ENCODE data around the gene TMEM255B. TPM values are rescaled to one million over a fixed set of nuclear protein-coding genes. Genes with fewer than 3 reads are reported as not detected.

The TMEM255B gene
- total RNA-seq, 4 donors from 2014 or later = 1.8 to 17.3 (median 3.5) TPM; not detected in 1

- Histone ChIP-seq H3K4me1 (peaks cover 0 to 31% (median 0%) of the 10 kb centered on the region in 4 donors), H3K4me3 (peak overlapping the region in 1 of 4 donors; percentile 23), H3K27ac (peak overlapping the region; percentile 26 to 78 (median 46)), H3K27me3 (no peaks in the 10 kb centered on the region), H3K9me3 (no peaks in the 10 kb centered on the region), H3K36me3 (peaks cover 0 to 40% (median 0%) of the 10 kb centered on the region in 3 donors)
- TF ChIP-seq POLR2A (IDR thresholded peaks at IDR 0.05) (no peak), CTCF (IDR thresholded peaks at IDR 0.05) (no peak)
- peak in 2 of 3 donors; percentile 19 to 63 for DNase-seq
Observed at GRCh38 chr13:113820813-113821651, 62.0 kb downstream of the TMEM255B start.

GRCh38 chr13:113821847-113822246 lies 62.8 kb downstream of the TMEM255B start:
- DNase-seq = no peak
- Histone ChIP-seq H3K9me3 (no peaks in the 10 kb centered on the region), H3K4me1 (peaks cover 0 to 23% (median 0%) of the 10 kb centered on the region in 4 donors), H3K4me3 (no peak overlapping the region), H3K36me3 (peaks cover 0 to 44% (median 0%) of the 10 kb centered on the region in 3 donors), H3K27ac (peak overlapping the region in 2 of 4 donors; percentile 40 to 78), H3K27me3 (no peaks in the 10 kb centered on the region)
- no peak for TF ChIP-seq CTCF (IDR thresholded peaks at IDR 0.05)
- no peak for TF ChIP-seq POLR2A (IDR thresholded peaks at IDR 0.05)

- H3K4me1 ChIP-seq = peaks cover 0 to 19% (median 0%) of the 10 kb centered on the region in 4 donors
- no peak for DNase-seq
- H3K27me3 ChIP-seq = no peaks in the 10 kb centered on the region
- H3K4me3 ChIP-seq = no peak overlapping the region
- no peak overlapping the region for H3K27ac ChIP-seq
- TF ChIP-seq CTCF (IDR thresholded peaks at IDR 0.05) (no peak), POLR2A (IDR thresholded peaks at IDR 0.05) (no peak)
- no peaks in the 10 kb centered on the region for H3K9me3 ChIP-seq
- peaks cover 0 to 48% (median 0%) of the 10 kb centered on the region in 3 donors for H3K36me3 ChIP-seq
Observed at GRCh38 chr13:113822266-113822665, 63.2 kb downstream of the TMEM255B start.

- no peaks in the 10 kb centered on the region for H3K9me3 ChIP-seq
- no peak for DNase-seq
- no peak overlapping the region for H3K4me3 ChIP-seq
- H3K27me3 ChIP-seq = no peaks in the 10 kb centered on the region
- H3K27ac ChIP-seq = no peak overlapping the region
- TF ChIP-seq CTCF (IDR thresholded peaks at IDR 0.05) (no peak), POLR2A (IDR thresholded peaks at IDR 0.05) (no peak)
- peaks cover 0 to 19% (median 0%) of the 10 kb centered on the region in 4 donors for H3K4me1 ChIP-seq
- peaks cover 0 to 57% (median 0%) of the 10 kb centered on the region in 3 donors for H3K36me3 ChIP-seq
Observed at GRCh38 chr13:113822956-113823744, 64.1 kb downstream of the TMEM255B start.

GRCh38 chr13:113823771-113824170 lies 64.7 kb downstream of the TMEM255B start:
- Histone ChIP-seq H3K27me3 (no peaks in the 10 kb centered on the region), H3K9me3 (no peaks in the 10 kb centered on the region), H3K36me3 (peaks cover 0 to 62% (median 0%) of the 10 kb centered on the region in 3 donors), H3K27ac (no peak overlapping the region), H3K4me1 (peaks cover 0 to 19% (median 0%) of the 10 kb centered on the region in 4 donors), H3K4me3 (no peak overlapping the region)
- TF ChIP-seq POLR2A (IDR thresholded peaks at IDR 0.05) (no peak), CTCF (IDR thresholded peaks at IDR 0.05) (no peak)
- no peak for DNase-seq

Data from Peyer's patch (tissue), 4 donors.